ENCODE data around the gene SCAMP2.

- no peak for TF ChIP-seq CTCF (IDR thresholded peaks at IDR 0.05)
- no peak for TF ChIP-seq POLR2A (IDR thresholded peaks at IDR 0.05)
- TF ChIP-seq POLR2AphosphoS5 (IDR thresholded peaks at IDR 0.05), result no peak
These were observed 43.2 kb downstream of the SCAMP2 start for GRCh38 chr15:74829991-74830390.
